Activated T-cell treated with anti-CD3 and anti-CD28 coated beads, Interleukin-2, amount 50 U/mL, for 4 hours (primary cell): ENCODE data around the gene HDHD5. TPM values are rescaled to one million over a fixed set of nuclear protein-coding genes. Genes with fewer than 3 reads are reported as not detected.

ENCODE experiments used
- ATAC-seq, 2 donors: fragments of 200-7000 bp; cut with Tn5 transposase; one replicate each; pipeline ENCODE4 v1.10.0; 2021
- DNase-seq: peaks from one replicate; pipeline ENCODE4 v3.0.0-alpha.2; 2020
- H3K27me3 Mint-ChIP-seq: one replicate; pipeline ENCODE4 v1.8.0; 2021; ENCODE audit warnings: low read depth, mixed read lengths
- H3K36me3 Mint-ChIP-seq: one replicate; pipeline ENCODE4 v1.8.0; 2022; ENCODE audit warnings: mixed read lengths; ENCODE audit not compliant: insufficient read depth
- H3K4me1 Mint-ChIP-seq: one replicate; pipeline ENCODE4 v1.8.0; 2021; ENCODE audit warnings: low read depth, mixed read lengths
- H3K4me3 Mint-ChIP-seq: one replicate; pipeline ENCODE4 v1.8.0; 2021; ENCODE audit warnings: mild to moderate bottlenecking, moderate library complexity, mixed read lengths
- H3K9me3 Mint-ChIP-seq: one replicate; pipeline ENCODE4 v1.8.0; 2021; ENCODE audit warnings: mixed read lengths
- total RNA-seq, 3 donors: library from RNA; stranded (reverse); gene quantifications; one replicate each; pipeline ENCODE4 v1.2.1, GENCODE V29; 2021

Gene HDHD5
- total RNA-seq, 3 donors from 2014 or later: 56.2 to 69.1 (median 68.3) TPM

- Mint-ChIP-seq H3K4me3 (no peak overlapping the region), H3K36me3 (peaks cover 37% of the 10 kb centered on the region), H3K27me3 (no peaks in the 10 kb centered on the region), H3K4me1 (no peaks in the 10 kb centered on the region), H3K9me3 (no peaks in the 10 kb centered on the region)
- no peak for ATAC-seq
- no peak for DNase-seq
These were observed 18.0 kb downstream of the HDHD5 start for GRCh38 chr22:17140826-17141766.

GRCh38 chr22:17140022-17140421 is 19.1 kb downstream of the HDHD5 start:
- no peak for DNase-seq
- no peak for ATAC-seq
- Mint-ChIP-seq H3K9me3 (no peaks in the 10 kb centered on the region), H3K4me3 (no peak overlapping the region), H3K36me3 (peaks cover 40% of the 10 kb centered on the region), H3K4me1 (no peaks in the 10 kb centered on the region), H3K27me3 (no peaks in the 10 kb centered on the region)

DNA sequence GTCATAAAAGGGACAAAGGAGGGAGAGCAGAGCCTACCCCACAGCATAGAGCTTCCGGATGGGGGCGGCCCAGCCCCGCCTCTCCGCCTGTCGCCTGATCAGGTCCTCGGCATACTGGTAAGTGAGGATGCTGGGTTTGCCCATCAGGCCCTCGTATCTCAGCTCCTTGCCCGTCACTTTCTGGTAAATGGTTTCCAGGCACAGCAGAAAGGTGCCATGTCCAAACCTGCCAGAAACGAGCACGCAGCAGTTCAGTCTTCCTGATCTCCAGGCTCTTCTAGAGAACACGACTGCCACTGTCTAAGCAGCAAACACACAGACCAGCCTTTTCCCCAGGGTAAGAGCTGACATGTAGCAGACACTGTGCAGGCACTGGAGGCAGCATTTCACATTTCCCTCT is 20.6 kb downstream of the HDHD5 start:
- no peak for ATAC-seq
- Mint-ChIP-seq H3K36me3 (peaks cover 38% of the 10 kb centered on the region), H3K4me3 (no peak overlapping the region), H3K27me3 (no peaks in the 10 kb centered on the region), H3K4me1 (no peaks in the 10 kb centered on the region), H3K9me3 (no peaks in the 10 kb centered on the region)
- no peak for DNase-seq

DNA sequence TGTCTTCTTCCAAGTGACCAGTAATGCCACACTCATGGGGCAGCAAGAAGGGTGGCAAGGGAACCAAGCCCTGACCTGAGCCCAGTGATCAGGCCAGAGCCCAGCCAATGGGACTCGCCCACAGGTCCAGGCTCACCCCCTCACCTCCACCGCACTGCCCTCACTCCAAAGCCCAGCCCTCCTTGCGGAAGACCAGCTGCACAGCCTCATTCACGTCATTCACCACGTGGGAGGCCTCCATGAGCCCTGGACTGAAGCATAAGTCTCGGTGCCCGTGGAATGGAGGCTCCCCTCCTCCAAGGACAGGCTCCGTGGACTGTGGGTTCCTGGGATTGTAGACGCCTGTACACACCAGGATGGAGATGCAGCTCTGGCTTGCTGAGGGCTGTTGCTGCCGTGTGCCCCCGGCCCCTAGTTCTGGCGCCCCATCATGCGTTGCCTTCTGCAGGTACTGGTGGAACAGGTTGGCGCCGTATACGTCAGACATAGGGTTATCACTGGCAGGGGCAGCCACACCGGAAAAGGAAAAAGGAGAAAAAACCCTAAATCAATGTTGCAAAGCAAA is 21.1 kb downstream of the HDHD5 start:
- ATAC-seq (no peak), DNase-seq (no peak)
- H3K36me3 Mint-ChIP-seq: peaks cover 38% of the 10 kb centered on the region
- no peaks in the 10 kb centered on the region for H3K4me1 Mint-ChIP-seq
- no peaks in the 10 kb centered on the region for H3K9me3 Mint-ChIP-seq
- no peak overlapping the region for H3K4me3 Mint-ChIP-seq
- no peaks in the 10 kb centered on the region for H3K27me3 Mint-ChIP-seq

- Mint-ChIP-seq H3K36me3 (peaks cover 34% of the 10 kb centered on the region), H3K9me3 (no peaks in the 10 kb centered on the region), H3K27me3 (no peaks in the 10 kb centered on the region), H3K4me3 (no peak overlapping the region), H3K4me1 (no peaks in the 10 kb centered on the region)
- ATAC-seq (no peak), DNase-seq (no peak)
These were observed 21.9 kb downstream of the HDHD5 start for GRCh38 chr22:17137170-17137569.

DNA sequence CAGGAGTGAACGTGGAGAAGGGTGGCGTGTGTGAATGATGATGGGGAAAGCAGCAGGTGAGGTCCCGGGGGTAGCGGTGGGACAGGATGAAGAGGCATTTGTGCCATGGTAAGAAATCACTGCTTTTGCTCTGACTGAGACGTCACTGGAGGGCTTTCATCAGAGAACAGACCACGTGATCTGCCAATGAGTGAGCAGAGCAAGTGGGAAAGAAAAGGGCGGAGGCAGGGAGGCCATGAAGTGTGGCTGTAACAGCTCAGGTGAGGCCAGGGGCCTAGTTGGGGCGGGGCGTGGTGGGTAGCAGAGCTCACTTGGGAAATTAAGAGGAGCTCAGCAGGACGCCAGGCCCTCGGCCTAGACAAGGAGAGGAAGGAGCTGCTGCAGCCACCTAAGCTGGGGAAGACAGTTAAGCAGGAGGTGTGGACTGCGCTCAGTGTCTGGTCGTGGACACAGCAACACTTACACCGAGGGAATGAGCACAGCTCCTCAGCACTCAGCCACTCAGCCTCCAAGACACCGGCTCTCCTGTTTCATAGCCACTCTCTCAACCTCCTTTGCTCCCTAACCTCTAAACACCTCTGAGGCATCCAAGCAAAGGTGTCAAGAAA is 23.8 kb downstream of the HDHD5 start:
- ATAC-seq: no peak
- Mint-ChIP-seq H3K9me3 (no peaks in the 10 kb centered on the region), H3K36me3 (peaks cover 25% of the 10 kb centered on the region), H3K4me1 (no peaks in the 10 kb centered on the region), H3K27me3 (no peaks in the 10 kb centered on the region), H3K4me3 (no peak overlapping the region)
- DNase-seq: no peak

DNA sequence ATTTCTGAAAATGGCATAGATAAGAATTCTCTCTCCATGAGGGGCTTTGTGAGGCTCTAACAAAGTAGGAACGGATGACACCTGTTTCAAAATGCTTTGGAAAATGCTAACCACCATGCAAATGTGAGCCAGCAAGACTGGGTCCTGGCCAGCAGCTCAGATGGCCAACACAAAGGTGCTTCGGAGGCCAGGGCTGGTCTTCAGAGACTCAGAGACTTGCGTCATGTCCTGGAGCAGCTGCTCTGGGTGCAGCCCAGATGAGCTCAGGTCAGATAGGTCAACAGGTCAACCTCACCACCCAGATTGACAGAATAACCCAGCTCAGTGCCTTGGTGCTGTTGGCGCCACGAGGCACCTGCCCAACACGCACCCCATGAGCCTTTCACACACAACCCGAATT is 25.9 kb downstream of the HDHD5 start:
- DNase-seq (no peak), ATAC-seq (no peak)
- H3K36me3 Mint-ChIP-seq: peaks cover 17% of the 10 kb centered on the region
- no peak overlapping the region for H3K4me3 Mint-ChIP-seq
- H3K4me1 Mint-ChIP-seq: no peaks in the 10 kb centered on the region
- no peaks in the 10 kb centered on the region for H3K27me3 Mint-ChIP-seq
- H3K9me3 Mint-ChIP-seq: no peaks in the 10 kb centered on the region

DNA sequence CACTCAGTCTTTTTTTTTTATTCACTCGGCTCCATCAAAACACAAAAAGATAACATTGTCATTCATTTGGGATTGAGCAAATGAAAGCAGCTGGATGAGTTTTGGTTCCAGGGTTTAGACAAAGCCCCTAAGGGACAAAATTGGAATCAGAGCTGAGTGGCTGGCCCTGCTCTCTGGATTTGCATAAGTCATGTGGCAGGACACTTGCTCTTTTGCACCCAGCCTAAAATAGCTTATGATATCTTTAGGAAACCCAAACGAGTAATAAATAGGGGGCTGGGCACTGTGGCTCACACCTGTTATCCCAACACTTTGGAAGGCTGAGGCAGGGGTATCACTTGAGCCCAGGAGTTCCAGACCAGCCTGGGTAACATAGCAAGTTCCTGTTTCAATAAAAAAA is 27.0 kb downstream of the HDHD5 start:
- Mint-ChIP-seq H3K4me1 (no peaks in the 10 kb centered on the region), H3K9me3 (no peaks in the 10 kb centered on the region), H3K4me3 (no peak overlapping the region), H3K36me3 (peaks cover 11% of the 10 kb centered on the region), H3K27me3 (no peaks in the 10 kb centered on the region)
- ATAC-seq (no peak), DNase-seq (no peak)

DNA sequence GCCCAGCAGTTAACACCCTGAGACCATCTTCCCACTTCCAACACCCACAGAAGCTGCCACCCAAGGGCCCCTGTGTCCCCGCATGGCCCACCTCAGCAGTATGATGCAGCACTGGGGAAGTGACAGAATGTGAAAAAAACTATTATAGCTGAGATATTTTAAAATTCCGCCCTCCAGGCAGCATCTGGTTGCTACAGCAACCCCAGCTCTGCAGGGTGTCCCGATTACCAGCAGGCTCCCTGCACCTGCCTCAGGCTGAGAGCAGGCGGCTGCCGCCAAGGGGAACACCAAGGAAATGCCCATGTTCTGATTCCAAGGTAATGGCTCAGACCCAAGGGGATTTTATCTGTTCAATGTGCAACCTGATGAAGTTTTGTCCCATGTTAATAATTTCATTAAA is 27.4 kb downstream of the HDHD5 start:
- ATAC-seq: no peak
- DNase-seq: no peak
- no peaks in the 10 kb centered on the region for H3K4me1 Mint-ChIP-seq
- no peaks in the 10 kb centered on the region for H3K27me3 Mint-ChIP-seq
- peaks cover 8% of the 10 kb centered on the region for H3K36me3 Mint-ChIP-seq
- H3K9me3 Mint-ChIP-seq: no peaks in the 10 kb centered on the region
- H3K4me3 Mint-ChIP-seq: no peak overlapping the region

GRCh38 chr22:17130199-17130598 is 28.9 kb downstream of the HDHD5 start:
- Mint-ChIP-seq H3K4me1 (no peaks in the 10 kb centered on the region), H3K4me3 (no peak overlapping the region), H3K36me3 (peaks cover 7% of the 10 kb centered on the region), H3K27me3 (no peaks in the 10 kb centered on the region), H3K9me3 (no peaks in the 10 kb centered on the region)
- DNase-seq (no peak), ATAC-seq (no peak)

- no peaks in the 10 kb centered on the region for H3K36me3 Mint-ChIP-seq
- H3K4me1 Mint-ChIP-seq: peaks cover 30% of the 10 kb centered on the region
- DNase-seq (no peak), ATAC-seq (peak in 1 of 2 donors; percentile 33)
- H3K9me3 Mint-ChIP-seq: no peaks in the 10 kb centered on the region
- H3K4me3 Mint-ChIP-seq: peak within 1 kb of the TSS; percentile 68
- H3K27me3 Mint-ChIP-seq: peaks cover 24% of the 10 kb centered on the region
These were observed 37.6 kb downstream of the HDHD5 start, which contains the start of gene TMEM121B for GRCh38 chr22:17121233-17122195. TMEM121B (minus strand) TSS chr22:17121360; CDS start chr22:17121127, 233 bp downstream.

- Mint-ChIP-seq H3K27me3 (peaks cover 24% of the 10 kb centered on the region), H3K4me1 (peaks cover 37% of the 10 kb centered on the region), H3K9me3 (no peaks in the 10 kb centered on the region), H3K4me3 (no peak overlapping the region), H3K36me3 (no peaks in the 10 kb centered on the region)
- ATAC-seq (peak; percentile 56 to 62), DNase-seq (peak; percentile 31)
These were observed 38.3 kb downstream of the HDHD5 start for GRCh38 chr22:17120711-17121232.

DNA sequence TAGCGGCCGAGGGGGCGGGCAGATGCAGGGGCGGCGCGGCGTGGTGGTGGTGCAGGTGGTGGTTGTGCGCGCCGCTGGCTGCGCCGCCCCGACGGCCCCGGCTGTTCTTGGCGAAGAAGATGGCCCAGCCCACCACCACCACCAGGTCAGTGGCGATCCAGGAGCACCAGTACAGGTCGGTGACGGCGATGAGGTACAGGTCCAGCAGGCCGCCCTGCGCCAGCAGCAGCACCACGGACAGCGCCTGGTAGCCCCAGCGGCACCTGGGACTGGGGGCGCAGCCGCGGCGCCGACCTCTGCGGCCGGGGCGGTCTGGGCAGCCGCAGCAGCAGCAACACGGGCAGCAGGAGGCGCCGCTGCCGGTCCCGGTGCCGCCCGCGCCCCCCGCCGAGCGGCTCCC is 38.8 kb downstream of the HDHD5 start:
- ATAC-seq (peak; percentile 64 to 75), DNase-seq (peak; percentile 49)
- Mint-ChIP-seq H3K9me3 (no peaks in the 10 kb centered on the region), H3K27me3 (peaks cover 24% of the 10 kb centered on the region), H3K4me3 (no peak overlapping the region), H3K4me1 (peaks cover 42% of the 10 kb centered on the region), H3K36me3 (no peaks in the 10 kb centered on the region)
